H1 (cell line): ENCODE measurements around the gene HIVEP3. TPM values are rescaled to one million over a fixed set of nuclear protein-coding genes. Genes with fewer than 3 reads are reported as not detected.

ENCODE experiments used
- CTCF ChIA-PET: fragments of 300-600 bp; sonication (Branson Sonifier 250); formaldehyde crosslinking; loops from one replicate; lab custom pipeline; 2021; ENCODE audit not compliant: partially characterized antibody; lab: Charles Lee
- POLR2A ChIA-PET: fragments of 300-600 bp; sonication (Branson Sonifier 250); formaldehyde crosslinking; loops from one replicate; lab custom pipeline; 2021; ENCODE audit warnings: inconsistent platforms; ENCODE audit not compliant: partially characterized antibody; lab: Charles Lee
- DNase-seq, 2 experiments: peaks; one replicate each; pipeline versions ENCODE4 v3.0.0 to v3.0.0-alpha.2; 2010 to 2022; ENCODE audit warnings: low spot score in 2 of 2, low read depth in 1 of 2, mixed read lengths in 1 of 2
- FAIRE-seq: peaks from 2 replicates; lab custom pipeline; 2011; peaks lifted over from hg19 to GRCh38; lab: Jason Lieb, UNC
- H2AFZ ChIP-seq: 2 replicates; pipeline ENCODE4 v1.8.1; 2012; ENCODE audit warnings: low read length, inconsistent platforms
- H2AK5ac ChIP-seq: 2 replicates; pipeline ENCODE4 v1.6.1; 2013; ENCODE audit warnings: low read depth, low read length
- H2BK120ac ChIP-seq: replicated peaks from 2 replicates; pipeline ENCODE3; 2013; ENCODE audit warnings: low read depth, low read length, inconsistent platforms
- H2BK12ac ChIP-seq: 2 replicates; pipeline ENCODE4 v1.6.1; 2013; ENCODE audit warnings: low read depth, low read length
- H2BK15ac ChIP-seq: 2 replicates; pipeline ENCODE4 v1.6.1; 2013; ENCODE audit warnings: low read length
- H2BK20ac ChIP-seq: 2 replicates; pipeline ENCODE4 v1.6.1; 2013; ENCODE audit warnings: low read length
- H2BK5ac ChIP-seq: 2 replicates; pipeline ENCODE4 v1.6.1; 2013; ENCODE audit warnings: low read depth, low read length
- H3K14ac ChIP-seq: 2 replicates; pipeline ENCODE4 v1.6.1; 2013; ENCODE audit warnings: inconsistent platforms; ENCODE audit not compliant: insufficient read length
- H3K18ac ChIP-seq: 2 replicates; pipeline ENCODE4 v1.6.1; 2013; ENCODE audit warnings: low read length; ENCODE audit errors: extremely low read depth
- H3K23ac ChIP-seq: 2 replicates; pipeline ENCODE4 v1.6.1; 2013; ENCODE audit warnings: inconsistent platforms; ENCODE audit not compliant: insufficient read length
- H3K23me2 ChIP-seq: 2 replicates; pipeline ENCODE4 v1.6.1; 2013; ENCODE audit warnings: low read depth, low read length
- H3K27ac ChIP-seq: 2 replicates; pipeline ENCODE4 v1.6.1; 2011; ENCODE audit warnings: low read depth, low read length, inconsistent platforms
- H3K27me3 ChIP-seq, 4 experiments: replicated peaks in 1 of 4; 1 replicate in 1 of 4; 2 replicates in 3 of 4; pipeline versions ENCODE4 v1.6.1 to v1.8.1; 2011 to 2013; ENCODE audit warnings: low read length in 3 of 4, mild to moderate bottlenecking in 3 of 4, inconsistent platforms in 2 of 4, mixed read lengths in 2 of 4, moderate library complexity in 1 of 4; ENCODE audit not compliant: control insufficient read depth in 3 of 4, insufficient read depth in 3 of 4; ENCODE audit errors: extremely low read depth in 1 of 4
- H3K36me3 ChIP-seq, 4 experiments: 2 replicates each; pipeline versions ENCODE4 v1.6.1 to v1.8.1; 2011 to 2013; ENCODE audit warnings: mild to moderate bottlenecking in 4 of 4, low read length in 3 of 4, moderate library complexity in 2 of 4, control low read depth in 1 of 4, inconsistent platforms in 1 of 4; ENCODE audit not compliant: insufficient read depth in 4 of 4, control insufficient read depth in 2 of 4
- H3K4ac ChIP-seq: replicated peaks from 2 replicates; pipeline ENCODE3; 2013; ENCODE audit warnings: low read length, low read depth, mixed read lengths, inconsistent platforms; ENCODE audit not compliant: insufficient read length
- H3K4me1 ChIP-seq, 4 experiments: replicated peaks in 1 of 4; 1 replicate in 1 of 4; 2 replicates in 3 of 4; pipeline versions ENCODE4 v1.6.1 to v1.8.1; 2011 to 2013; ENCODE audit warnings: low read length in 3 of 4, inconsistent platforms in 2 of 4, mixed read lengths in 1 of 4; ENCODE audit not compliant: insufficient read depth in 4 of 4, control insufficient read depth in 3 of 4
- H3K4me2 ChIP-seq, 2 experiments: 2 replicates each; pipeline versions ENCODE4 v1.6.1 to v1.8.1; 2011 to 2013; ENCODE audit warnings: low read depth in 2 of 2, low read length in 2 of 2, control low read depth in 1 of 2, inconsistent platforms in 1 of 2, mild to moderate bottlenecking in 1 of 2; ENCODE audit not compliant: insufficient read depth in 1 of 2
- H3K4me3 ChIP-seq, 4 experiments: fragments of 200-600, 300-600 bp in 1 of 4; sonication (generic), shearing (Covaris generic), sonication (Bioruptor Twin) in 1 of 4; 2 replicates each; pipeline versions ENCODE4 v1.5.1 to v1.8.1; 2011 to 2016; ENCODE audit warnings: low read length in 4 of 4, low read depth in 3 of 4, control low read depth in 2 of 4, inconsistent platforms in 2 of 4, mild to moderate bottlenecking in 2 of 4, mixed read lengths in 1 of 4, moderate library complexity in 1 of 4; ENCODE audit not compliant: insufficient read depth in 2 of 4; ENCODE audit errors: extremely low read depth in 1 of 4
- H3K56ac ChIP-seq: replicated peaks from 2 replicates; pipeline ENCODE3; 2013; ENCODE audit warnings: low read depth, mild to moderate bottlenecking, mixed read lengths, low read length, inconsistent platforms; ENCODE audit not compliant: insufficient read length
- H3K79me1 ChIP-seq: 2 replicates; pipeline ENCODE4 v1.6.1; 2013; ENCODE audit warnings: low read depth, low read length, control low read depth
- H3K79me2 ChIP-seq, 2 experiments: 2 replicates each; pipeline versions ENCODE4 v1.6.1 to v1.8.1; 2012 to 2013; ENCODE audit warnings: low read length in 2 of 2, mild to moderate bottlenecking in 2 of 2, inconsistent platforms in 1 of 2; ENCODE audit not compliant: insufficient read depth in 2 of 2, control insufficient read depth in 1 of 2
- H3K9ac ChIP-seq, 4 experiments: replicated peaks in 1 of 4; 1 replicate in 1 of 4; 2 replicates in 3 of 4; pipeline versions ENCODE4 v1.6.1 to v1.8.1; 2011 to 2013; ENCODE audit warnings: low read depth in 3 of 4, low read length in 3 of 4, control low read depth in 2 of 4, mild to moderate bottlenecking in 2 of 4, moderate library complexity in 2 of 4, inconsistent platforms in 1 of 4; ENCODE audit errors: extremely low read depth in 1 of 4
- H3K9me3 ChIP-seq, 2 experiments: 2 replicates each; pipeline versions ENCODE4 v1.6.1 to v1.8.1; 2012 to 2013; ENCODE audit warnings: mild to moderate bottlenecking in 2 of 2, moderate library complexity in 2 of 2, control low read depth in 1 of 2, inconsistent platforms in 1 of 2, low read depth in 1 of 2, low read length in 1 of 2, mixed read lengths in 1 of 2; ENCODE audit not compliant: insufficient read depth in 2 of 2
- H4K20me1 ChIP-seq, 2 experiments: replicated peaks in 1 of 2; 2 replicates each; pipeline versions ENCODE3 to v1.8.1; 2011 to 2013; ENCODE audit warnings: inconsistent platforms in 2 of 2, low read length in 2 of 2, mild to moderate bottlenecking in 1 of 2; ENCODE audit not compliant: insufficient read depth in 2 of 2, control insufficient read depth in 1 of 2
- H4K5ac ChIP-seq: 2 replicates; pipeline ENCODE4 v1.6.1; 2013; ENCODE audit warnings: low read length, low read depth, mixed read lengths, inconsistent platforms; ENCODE audit not compliant: insufficient read length
- H4K8ac ChIP-seq: 2 replicates; pipeline ENCODE4 v1.8.0; 2013; ENCODE audit warnings: mild to moderate bottlenecking, moderate library complexity, low read length, inconsistent platforms; ENCODE audit not compliant: insufficient read depth; ENCODE audit errors: extremely low read depth
- H4K91ac ChIP-seq: replicated peaks from 2 replicates; pipeline ENCODE3; 2013; ENCODE audit warnings: low read length, mixed read lengths, inconsistent platforms; ENCODE audit not compliant: insufficient read length
- SUZ12 ChIP-seq: fragments of 200-600 bp; sonication (generic); IDR thresholded peaks from 2 replicates; pipeline ENCODE4 v1.6.1; 2012; ENCODE audit warnings: mild to moderate bottlenecking, inconsistent platforms, low read length, moderate library complexity, mixed read lengths
- TEAD4 ChIP-seq: IDR thresholded peaks from 2 replicates; pipeline ENCODE4 v1.6.1; 2012; ENCODE audit warnings: low read depth, low read length, inconsistent platforms, mixed read lengths
- WGBS, 2 experiments: shearing (Covaris generic) in 1 of 2; methylation state at CpG; one replicate each; pipeline versions ENCODE4 v1.1.6 to v1.1.7; 2013 to 2015; ENCODE audit warnings: low lambda C conversion rate in 2 of 2, mixed read lengths in 2 of 2, inconsistent platforms in 1 of 2, low coverage in 1 of 2, missing lambda C conversion rate in 1 of 2; ENCODE audit not compliant: insufficient replicate concordance in 2 of 2, insufficient coverage in 1 of 2, insufficient read length in 1 of 2; ENCODE audit errors: extremely low coverage in 1 of 2, missing lambda C conversion rate in 1 of 2; 5-methylcytosine and 5-hydroxymethylcytosine counted together
- polyA plus RNA-seq, 7 experiments: library from polyadenylated mRNA; depleted of rRNA in 3 of 7; stranded (reverse) in 5 of 7; unstranded in 2 of 7; fragments of >200 nt in 5 of 7; fragments of 200-250 nt in 2 of 7; gene quantifications; 1 replicate in 5 of 7; 2 replicates in 1 of 7; 4 replicates in 1 of 7; pipeline versions ENCODE4 v1.2.1 to v1.2.3, GENCODE V29; 2011 to 2013; ENCODE audit warnings: missing spikeins in 2 of 7, mixed read lengths in 2 of 7
- total RNA-seq: library from RNA; stranded (reverse); fragmentation: NEBNext Ultra II Directional; extraction: Animal tissue kit (Norgen Biotek cat#: 25700); gene quantifications from 2 replicates; pipeline ENCODE4 v1.2.1, GENCODE V29; 2021
- TF ChIP-seq, protein P1 (sequence below), 3 experiments: IDR thresholded peaks; 1 replicate in 2 of 3; 2 replicates in 1 of 3; pipeline versions ENCODE4 v1.5.1 to v1.6.1; 2011; ENCODE audit warnings: low read length in 3 of 3, mild to moderate bottlenecking in 3 of 3, inconsistent platforms in 2 of 3, low read depth in 1 of 3, moderate library complexity in 1 of 3; ENCODE audit not compliant: insufficient read depth in 1 of 3; ENCODE audit errors: control extremely low read depth in 1 of 3

The HIVEP3 gene
- total and polyA plus RNA-seq, 2 of the 8 experiments (the other 6 are each of a cell fraction or from before 2014, with no cell fraction given), result 0.24 to 0.69 TPM

DNA sequence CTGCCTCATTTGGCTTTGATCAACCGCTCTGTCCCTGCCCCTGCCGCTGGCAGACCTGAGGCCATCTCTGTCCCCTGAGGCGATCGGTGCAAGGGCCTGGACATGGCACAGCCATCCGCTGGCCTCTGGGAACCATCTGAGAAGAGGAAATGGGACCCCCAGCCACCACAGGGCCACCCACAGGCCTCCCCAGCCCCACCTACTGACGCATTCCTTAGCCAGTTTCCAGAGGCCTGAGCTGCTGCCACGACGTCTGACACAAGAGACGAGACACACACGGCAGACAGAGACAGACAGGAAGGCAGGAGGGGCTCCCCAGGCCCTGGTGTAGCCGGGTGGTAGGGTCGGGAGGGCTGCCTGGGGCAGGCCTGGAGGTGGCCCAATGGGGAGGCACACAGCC is 397.0 kb downstream of the HIVEP3 start:
- no peak for TF ChIP-seq SUZ12
- 0 out of 2 replicates have a peak, but pooled peaks have one; percentile 24 for TF ChIP-seq TEAD4
- TF ChIP-seq, protein P1, sequence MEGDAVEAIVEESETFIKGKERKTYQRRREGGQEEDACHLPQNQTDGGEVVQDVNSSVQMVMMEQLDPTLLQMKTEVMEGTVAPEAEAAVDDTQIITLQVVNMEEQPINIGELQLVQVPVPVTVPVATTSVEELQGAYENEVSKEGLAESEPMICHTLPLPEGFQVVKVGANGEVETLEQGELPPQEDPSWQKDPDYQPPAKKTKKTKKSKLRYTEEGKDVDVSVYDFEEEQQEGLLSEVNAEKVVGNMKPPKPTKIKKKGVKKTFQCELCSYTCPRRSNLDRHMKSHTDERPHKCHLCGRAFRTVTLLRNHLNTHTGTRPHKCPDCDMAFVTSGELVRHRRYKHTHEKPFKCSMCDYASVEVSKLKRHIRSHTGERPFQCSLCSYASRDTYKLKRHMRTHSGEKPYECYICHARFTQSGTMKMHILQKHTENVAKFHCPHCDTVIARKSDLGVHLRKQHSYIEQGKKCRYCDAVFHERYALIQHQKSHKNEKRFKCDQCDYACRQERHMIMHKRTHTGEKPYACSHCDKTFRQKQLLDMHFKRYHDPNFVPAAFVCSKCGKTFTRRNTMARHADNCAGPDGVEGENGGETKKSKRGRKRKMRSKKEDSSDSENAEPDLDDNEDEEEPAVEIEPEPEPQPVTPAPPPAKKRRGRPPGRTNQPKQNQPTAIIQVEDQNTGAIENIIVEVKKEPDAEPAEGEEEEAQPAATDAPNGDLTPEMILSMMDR (IDR thresholded peaks at IDR 0.05; ENCODE audit: control extremely low read depth in 1 of 3, insufficient read depth in 1 of 3, low read depth in 1 of 3, low read length in 3 of 3), result peak in 1 of 3 experiments; percentile 6; a peak in 1 of 4 replicates
- TF ChIP-seq, all 59 proteins: peak for 2
- CTCF ChIA-PET, result interaction anchor here (0.6 to 5.0 kb wide), 10 partner anchors 9 to 284 kb away, joined by 3 to 40 read pairs (median 4); no protein-coding TSS in a partner anchor

More for the DNA sequence above, 397.0 kb downstream of the HIVEP3 start:
- no peaks in the 10 kb centered on the region for H3K36me3 ChIP-seq
- H2BK20ac ChIP-seq, result no peak overlapping the region; the same call in 1 of the 2 replicates
- H3K4me3 ChIP-seq, result no peak overlapping the region
- DNase-seq (no peak), FAIRE-seq (no peak)
- H2BK15ac ChIP-seq, result no peak overlapping the region
- WGBS, 2 experiments, result 86% methylated on average over 12 of the region's 12 CpGs; no CpG with 5 or more reads in 1 of the 2 experiments
- H3K56ac ChIP-seq, result no peak overlapping the region
- H2BK12ac ChIP-seq, result peak overlapping the region; percentile 60; the same call in 1 of the 2 replicates
- no peak overlapping the region for H2AK5ac ChIP-seq
- no peak overlapping the region for H3K23ac ChIP-seq
- no peak overlapping the region for H3K9ac ChIP-seq
- H3K14ac ChIP-seq, result no peak overlapping the region
- H3K4me2 ChIP-seq, result no peak overlapping the region
- H3K27ac ChIP-seq, result no peak overlapping the region
- no peak overlapping the region for H4K5ac ChIP-seq
- no peak overlapping the region for H4K91ac ChIP-seq
- H2BK120ac ChIP-seq, result no peak overlapping the region
- peaks cover 0 to 3% (median 1%) of the 10 kb centered on the region in 4 experiments; a peak in 3 of 7 replicates for H3K27me3 ChIP-seq
- no peaks in the 10 kb centered on the region; a peak in 1 of 4 replicates for H3K9me3 ChIP-seq
- peaks cover 8% of the 10 kb centered on the region; the same call in 1 of the 2 replicates for H3K23me2 ChIP-seq
- POLR2A ChIA-PET, result interaction anchor here (1.2 kb wide), 1 partner anchor 25 kb away, joined by 3 read pairs; no protein-coding TSS in a partner anchor
- no peaks in the 10 kb centered on the region for H3K79me2 ChIP-seq
- no peak overlapping the region for H3K4ac ChIP-seq
- H4K8ac ChIP-seq, result no peak overlapping the region; the same call in 1 of the 2 replicates
- peaks cover 0 to 7% (median 0%) of the 10 kb centered on the region in 4 experiments; a peak in 2 of 7 replicates for H3K4me1 ChIP-seq
- H4K20me1 ChIP-seq, result peaks cover 0 to 3% of the 10 kb centered on the region in 2 experiments
- no peak overlapping the region for H2AFZ ChIP-seq
- H3K18ac ChIP-seq, result no peak overlapping the region
- H2BK5ac ChIP-seq, result no peak overlapping the region
- no peaks in the 10 kb centered on the region for H3K79me1 ChIP-seq
